ENCODE results near the gene MPST. TPM values are rescaled to one million over a fixed set of nuclear protein-coding genes. Genes with fewer than 3 reads are reported as not detected.

The MPST gene
- total and polyA plus RNA-seq, 2 donors = 18.2 to 32.1 TPM

DNA sequence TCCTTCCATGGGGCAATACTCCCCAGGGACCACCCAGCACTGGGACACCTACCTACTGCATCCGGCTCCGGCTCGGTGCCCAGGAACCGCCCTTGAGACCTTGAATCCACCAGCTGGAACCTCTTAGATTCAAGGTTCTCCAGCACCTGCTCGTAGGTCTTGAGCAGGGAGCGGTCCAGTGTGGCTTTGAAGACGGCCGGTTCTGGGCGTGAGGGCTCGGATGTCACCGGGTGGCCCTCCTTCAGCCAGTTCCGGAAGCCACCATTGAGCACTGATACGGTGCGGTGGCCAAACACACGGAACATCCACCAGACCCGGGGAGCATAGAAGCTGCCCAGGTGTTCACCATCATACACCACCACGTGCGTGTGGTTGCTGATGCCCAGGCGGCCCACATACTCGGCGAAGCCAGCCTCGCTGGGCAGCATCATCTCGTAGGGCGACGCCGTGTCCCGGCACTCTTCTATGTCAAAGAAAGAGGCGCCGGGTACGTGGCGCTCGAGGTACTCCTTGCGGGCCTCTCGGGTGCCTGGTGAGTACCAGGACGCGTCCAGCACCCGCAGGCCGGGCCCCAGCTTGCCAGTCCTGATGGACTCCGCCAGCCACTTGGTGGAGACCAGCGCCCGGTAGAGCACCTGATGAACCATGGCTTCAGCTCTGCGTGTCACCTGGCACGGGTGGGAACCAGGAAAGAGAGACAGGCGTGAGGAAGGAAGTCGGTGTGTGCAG, 1.3 kb upstream of the MPST start:
- H3K4me3 ChIP-seq (ENCODE audit: low read length in 2 of 2) = peak overlapping the region; percentile 33 to 58
- H3K36me3 ChIP-seq (ENCODE audit: control insufficient read depth in 2 of 2, insufficient read depth in 2 of 2, low read length in 1 of 2) = no peaks in the 10 kb centered on the region
- H3K4me1 ChIP-seq (ENCODE audit: control insufficient read depth in 2 of 2, insufficient read depth in 2 of 2, low read length in 2 of 2) = peaks cover 12 to 16% of the 10 kb centered on the region in 2 donors
- peaks cover 0 to 30% of the 10 kb centered on the region in 2 donors for H3K27me3 ChIP-seq (ENCODE audit: control insufficient read depth in 2 of 2, insufficient read depth in 1 of 2, low read length in 1 of 2)
- H3K9me3 ChIP-seq (ENCODE audit: control insufficient read depth in 2 of 2, insufficient read depth in 1 of 2, low read length in 1 of 2) = no peaks in the 10 kb centered on the region
- H3K27ac ChIP-seq (ENCODE audit: low read depth in 1 of 2, low read length in 1 of 2) = no peak overlapping the region
- DNase-seq (ENCODE audit: low read depth in 6 of 9, low spot score in 9 of 9) = no peak
- 91% methylated on average over 45 of the region's 45 CpGs for WGBS

DNA sequence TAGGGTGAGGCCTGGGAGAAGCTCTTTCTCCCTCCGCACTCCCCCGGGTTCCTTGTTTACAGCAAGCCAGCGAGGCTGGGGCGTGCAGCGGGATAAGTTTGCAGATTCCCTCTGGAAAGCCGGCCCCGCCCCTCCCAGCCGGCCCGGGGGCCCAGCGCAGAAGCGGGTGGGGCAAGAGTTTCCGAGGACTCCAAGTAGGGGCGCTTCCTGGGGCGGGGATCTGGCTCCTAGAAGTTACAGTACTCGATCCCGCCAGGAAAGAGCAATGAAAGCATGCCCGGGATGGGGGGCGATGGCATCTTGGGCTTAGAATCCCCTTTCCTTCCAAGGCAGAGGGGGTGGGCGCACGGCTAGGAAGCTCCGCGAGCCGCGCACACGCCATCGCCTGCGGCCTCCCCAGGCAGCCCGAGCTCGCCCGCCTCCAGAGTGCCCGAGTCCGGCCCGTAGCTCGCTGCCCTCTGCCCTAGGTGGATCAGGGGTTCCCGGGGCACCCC, 680 bp upstream of the MPST start:
- WGBS = 11% methylated on average over 35 of the region's 35 CpGs
- Histone ChIP-seq H3K9me3 (ENCODE audit: control insufficient read depth in 2 of 2, insufficient read depth in 1 of 2, low read length in 1 of 2) (no peaks in the 10 kb centered on the region), H3K27me3 (ENCODE audit: control insufficient read depth in 2 of 2, insufficient read depth in 1 of 2, low read length in 1 of 2) (peaks cover 0 to 30% of the 10 kb centered on the region in 2 donors), H3K4me3 (ENCODE audit: low read length in 2 of 2) (peak overlapping the region; percentile 33 to 58), H3K36me3 (ENCODE audit: control insufficient read depth in 2 of 2, insufficient read depth in 2 of 2, low read length in 1 of 2) (no peaks in the 10 kb centered on the region), H3K4me1 (ENCODE audit: control insufficient read depth in 2 of 2, insufficient read depth in 2 of 2, low read length in 2 of 2) (peaks cover 12 to 16% of the 10 kb centered on the region in 2 donors), H3K27ac (ENCODE audit: low read depth in 1 of 2, low read length in 1 of 2) (peak overlapping the region in 1 of 2 donors; percentile 15)
- DNase-seq (ENCODE audit: low read depth in 6 of 9, low spot score in 9 of 9) = no peak

DNA sequence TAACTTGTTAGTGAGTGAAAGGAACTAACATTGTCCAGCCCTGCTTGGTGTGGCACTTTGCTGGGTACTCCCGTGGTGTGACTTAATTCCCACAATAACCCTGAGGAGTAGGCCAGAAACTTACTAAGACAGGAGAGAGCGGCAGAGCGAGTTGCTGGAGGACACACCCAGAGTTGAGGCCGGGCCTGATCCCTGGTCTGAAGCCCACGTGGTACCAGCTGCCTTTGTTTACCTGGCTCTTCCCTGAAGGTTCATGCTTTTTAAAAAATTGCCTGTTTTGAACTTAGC, 594 bp downstream of the MPST start:
- Histone ChIP-seq H3K4me3 (ENCODE audit: low read length in 2 of 2) (peak overlapping the region; percentile 55 to 58), H3K27ac (ENCODE audit: low read depth in 1 of 2, low read length in 1 of 2) (peak overlapping the region in 1 of 2 donors; percentile 40), H3K4me1 (ENCODE audit: control insufficient read depth in 2 of 2, insufficient read depth in 2 of 2, low read length in 2 of 2) (peaks cover 12 to 16% of the 10 kb centered on the region in 2 donors), H3K36me3 (ENCODE audit: control insufficient read depth in 2 of 2, insufficient read depth in 2 of 2, low read length in 1 of 2) (peaks cover 0 to 3% of the 10 kb centered on the region in 2 donors), H3K27me3 (ENCODE audit: control insufficient read depth in 2 of 2, insufficient read depth in 1 of 2, low read length in 1 of 2) (peaks cover 0 to 30% of the 10 kb centered on the region in 2 donors), H3K9me3 (ENCODE audit: control insufficient read depth in 2 of 2, insufficient read depth in 1 of 2, low read length in 1 of 2) (no peaks in the 10 kb centered on the region)
- WGBS = 5% methylated on average over 5 of the region's 5 CpGs
- peak in 1 of 9 donors; percentile 24 for DNase-seq (ENCODE audit: low read depth in 6 of 9, low spot score in 9 of 9)

DNA sequence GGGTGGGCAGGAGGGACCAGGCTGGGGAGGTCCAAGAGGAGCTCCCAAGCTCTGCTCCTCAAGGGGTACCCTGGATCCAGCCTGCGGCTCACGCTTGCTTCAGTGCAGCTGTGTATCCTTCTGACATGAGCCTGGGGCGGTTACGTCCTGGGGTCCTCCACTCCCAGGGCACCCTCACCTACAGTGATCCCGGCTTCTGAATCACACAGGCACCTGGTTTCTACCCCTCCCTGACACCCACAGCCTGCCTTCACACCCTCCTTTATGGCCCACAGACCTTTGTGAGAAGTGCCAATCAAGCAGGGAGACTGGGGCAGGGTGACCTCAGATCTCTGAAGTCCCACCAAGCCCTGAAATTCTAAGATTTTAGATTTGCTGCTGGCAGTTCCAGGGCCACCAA, 1.5 kb downstream of the MPST start:
- DNase-seq (ENCODE audit: low read depth in 6 of 9, low spot score in 9 of 9) = no peak
- H3K9me3 ChIP-seq (ENCODE audit: control insufficient read depth in 2 of 2, insufficient read depth in 1 of 2, low read length in 1 of 2) = no peaks in the 10 kb centered on the region
- no peak overlapping the region for H3K4me3 ChIP-seq (ENCODE audit: low read length in 2 of 2)
- peaks cover 12 to 16% of the 10 kb centered on the region in 2 donors for H3K4me1 ChIP-seq (ENCODE audit: control insufficient read depth in 2 of 2, insufficient read depth in 2 of 2, low read length in 2 of 2)
- H3K27me3 ChIP-seq (ENCODE audit: control insufficient read depth in 2 of 2, insufficient read depth in 1 of 2, low read length in 1 of 2) = peaks cover 0 to 30% of the 10 kb centered on the region in 2 donors
- WGBS = 96% methylated on average over 5 of the region's 5 CpGs
- H3K36me3 ChIP-seq (ENCODE audit: control insufficient read depth in 2 of 2, insufficient read depth in 2 of 2, low read length in 1 of 2) = peaks cover 0 to 3% of the 10 kb centered on the region in 2 donors
- no peak overlapping the region for H3K27ac ChIP-seq (ENCODE audit: low read depth in 1 of 2, low read length in 1 of 2)

DNA sequence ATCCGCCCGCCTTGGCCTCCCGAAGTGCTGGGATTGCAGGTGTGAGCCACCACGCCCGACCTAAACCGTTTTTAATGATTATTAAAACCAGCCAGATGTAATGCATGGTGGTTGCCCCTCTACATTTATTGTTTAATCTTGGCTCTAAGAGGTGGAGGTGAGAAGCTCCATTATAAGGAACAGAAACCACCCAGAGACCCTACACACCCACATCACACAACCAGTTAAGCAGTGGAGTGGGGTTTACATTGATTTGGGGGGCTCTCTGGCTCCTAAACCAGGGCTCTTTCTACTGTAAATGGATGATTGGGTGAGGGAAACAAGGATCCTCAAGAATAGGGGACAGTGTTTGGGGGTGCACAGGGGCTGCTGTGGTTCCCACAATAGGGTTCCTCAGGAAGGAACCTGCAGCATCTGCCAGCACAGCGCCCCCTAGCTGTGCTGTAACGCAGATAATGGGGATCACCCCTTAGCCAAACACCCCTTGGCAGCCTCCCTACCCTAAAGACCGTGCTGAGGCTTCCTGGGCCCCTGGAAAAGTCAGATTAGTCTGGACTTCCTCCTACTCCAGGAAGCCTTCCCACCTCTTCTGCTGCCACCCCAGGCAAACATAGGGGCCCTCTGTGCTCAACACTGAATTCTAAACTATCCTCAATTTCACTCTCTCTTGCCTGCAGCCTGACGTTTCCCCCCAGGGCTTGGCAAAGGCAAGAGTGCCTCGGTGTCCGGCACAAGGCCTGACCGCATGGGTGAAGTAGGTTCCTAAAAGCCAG, 2.4 kb downstream of the MPST start:
- Histone ChIP-seq H3K4me3 (ENCODE audit: low read length in 2 of 2) (no peak overlapping the region), H3K27me3 (ENCODE audit: control insufficient read depth in 2 of 2, insufficient read depth in 1 of 2, low read length in 1 of 2) (peaks cover 0 to 30% of the 10 kb centered on the region in 2 donors), H3K36me3 (ENCODE audit: control insufficient read depth in 2 of 2, insufficient read depth in 2 of 2, low read length in 1 of 2) (peaks cover 0 to 3% of the 10 kb centered on the region in 2 donors), H3K4me1 (ENCODE audit: control insufficient read depth in 2 of 2, insufficient read depth in 2 of 2, low read length in 2 of 2) (peaks cover 12 to 16% of the 10 kb centered on the region in 2 donors), H3K9me3 (ENCODE audit: control insufficient read depth in 2 of 2, insufficient read depth in 1 of 2, low read length in 1 of 2) (no peaks in the 10 kb centered on the region), H3K27ac (ENCODE audit: low read depth in 1 of 2, low read length in 1 of 2) (no peak overlapping the region)
- WGBS = 78% methylated on average over 13 of the region's 13 CpGs
- peak in 5 of 9 donors; percentile 14 to 59 (median 45) for DNase-seq (ENCODE audit: low read depth in 6 of 9, low spot score in 9 of 9)

DNA sequence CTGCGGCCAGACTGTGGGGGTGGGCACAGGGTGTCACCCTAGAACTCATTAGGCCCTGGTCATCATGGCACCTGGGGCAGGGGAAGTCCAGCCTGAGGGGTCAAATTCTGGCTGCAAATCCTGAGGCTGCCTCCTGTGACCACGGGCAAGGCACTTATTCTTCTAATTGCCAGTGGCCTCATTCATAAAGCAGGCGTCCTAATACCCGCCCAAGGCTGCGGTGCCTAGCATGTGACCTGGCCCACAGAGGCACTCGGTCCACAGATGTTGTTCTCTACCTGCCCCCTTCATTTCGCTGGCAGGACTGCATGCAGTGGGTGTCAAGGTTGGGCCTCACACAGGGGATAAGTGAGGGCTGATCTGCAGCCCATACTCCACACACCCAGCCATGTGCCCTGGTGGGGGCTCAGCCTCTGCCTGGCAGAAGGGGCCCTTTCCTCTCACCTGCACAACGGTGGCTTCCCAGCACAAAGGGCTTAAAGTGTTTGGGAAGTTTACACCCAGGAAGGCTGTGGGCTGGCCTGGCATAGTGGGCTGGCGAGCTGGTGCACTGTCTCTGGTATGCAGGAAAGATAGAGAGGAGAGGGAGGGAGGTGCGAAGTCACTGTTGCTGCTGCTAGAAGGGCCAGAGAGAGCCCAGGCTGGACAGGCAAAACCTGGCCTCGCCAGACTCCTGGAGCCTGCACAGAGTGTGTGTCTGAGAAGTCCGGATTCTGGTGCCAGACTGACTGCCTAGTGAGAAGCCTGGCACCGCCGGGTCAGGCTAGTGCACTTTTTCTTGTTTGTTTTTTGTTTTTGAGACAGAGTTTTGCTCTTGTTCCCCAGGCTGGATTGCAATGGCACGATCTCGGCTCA, 3.2 kb downstream of the MPST start:
- Histone ChIP-seq H3K27ac (ENCODE audit: low read depth in 1 of 2, low read length in 1 of 2) (no peak overlapping the region), H3K27me3 (ENCODE audit: control insufficient read depth in 2 of 2, insufficient read depth in 1 of 2, low read length in 1 of 2) (peaks cover 0 to 26% of the 10 kb centered on the region in 2 donors), H3K36me3 (ENCODE audit: control insufficient read depth in 2 of 2, insufficient read depth in 2 of 2, low read length in 1 of 2) (peaks cover 0 to 3% of the 10 kb centered on the region in 2 donors), H3K4me1 (ENCODE audit: control insufficient read depth in 2 of 2, insufficient read depth in 2 of 2, low read length in 2 of 2) (peaks cover 12 to 16% of the 10 kb centered on the region in 2 donors), H3K9me3 (ENCODE audit: control insufficient read depth in 2 of 2, insufficient read depth in 1 of 2, low read length in 1 of 2) (no peaks in the 10 kb centered on the region), H3K4me3 (ENCODE audit: low read length in 2 of 2) (no peak overlapping the region)
- DNase-seq (ENCODE audit: low read depth in 6 of 9, low spot score in 9 of 9) = no peak
- WGBS = 92% methylated on average over 16 of the region's 16 CpGs

DNA sequence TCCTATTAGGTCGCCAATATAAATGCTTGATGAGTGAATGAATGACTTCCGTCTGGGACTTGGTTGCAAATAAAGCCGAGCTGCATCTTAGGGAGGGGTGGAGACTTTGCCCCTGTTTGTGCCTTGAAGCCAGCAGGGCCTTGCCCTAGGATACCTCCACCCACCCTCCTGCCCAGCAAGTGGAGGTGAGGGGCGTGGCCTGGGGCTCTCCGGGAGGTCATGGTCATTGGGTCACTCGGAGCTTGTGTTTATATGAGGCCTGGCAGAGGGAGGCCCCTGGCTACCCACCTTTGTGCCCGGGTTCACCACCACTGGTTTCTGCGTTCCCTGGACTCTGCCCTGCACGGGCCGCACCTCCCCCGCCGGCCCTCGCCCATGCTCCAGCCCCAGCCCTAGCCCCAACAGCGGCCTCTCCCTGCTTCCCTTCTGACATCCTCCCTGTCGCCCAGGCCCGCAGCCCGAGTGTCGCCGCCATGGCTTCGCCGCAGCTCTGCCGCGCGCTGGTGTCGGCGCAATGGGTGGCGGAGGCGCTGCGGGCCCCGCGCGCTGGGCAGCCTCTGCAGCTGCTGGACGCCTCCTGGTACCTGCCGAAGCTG, 4.3 kb downstream of the MPST start:
- Histone ChIP-seq H3K27me3 (ENCODE audit: control insufficient read depth in 2 of 2, insufficient read depth in 1 of 2, low read length in 1 of 2) (peaks cover 0 to 15% of the 10 kb centered on the region in 2 donors), H3K4me3 (ENCODE audit: low read length in 2 of 2) (no peak overlapping the region), H3K4me1 (ENCODE audit: control insufficient read depth in 2 of 2, insufficient read depth in 2 of 2, low read length in 2 of 2) (peaks cover 11 to 13% of the 10 kb centered on the region in 2 donors), H3K36me3 (ENCODE audit: control insufficient read depth in 2 of 2, insufficient read depth in 2 of 2, low read length in 1 of 2) (peaks cover 0 to 3% of the 10 kb centered on the region in 2 donors), H3K9me3 (ENCODE audit: control insufficient read depth in 2 of 2, insufficient read depth in 1 of 2, low read length in 1 of 2) (no peaks in the 10 kb centered on the region), H3K27ac (ENCODE audit: low read depth in 1 of 2, low read length in 1 of 2) (no peak overlapping the region)
- DNase-seq (ENCODE audit: low read depth in 6 of 9, low spot score in 9 of 9) = no peak
- WGBS = 98% methylated on average over 34 of the region's 34 CpGs

DNA sequence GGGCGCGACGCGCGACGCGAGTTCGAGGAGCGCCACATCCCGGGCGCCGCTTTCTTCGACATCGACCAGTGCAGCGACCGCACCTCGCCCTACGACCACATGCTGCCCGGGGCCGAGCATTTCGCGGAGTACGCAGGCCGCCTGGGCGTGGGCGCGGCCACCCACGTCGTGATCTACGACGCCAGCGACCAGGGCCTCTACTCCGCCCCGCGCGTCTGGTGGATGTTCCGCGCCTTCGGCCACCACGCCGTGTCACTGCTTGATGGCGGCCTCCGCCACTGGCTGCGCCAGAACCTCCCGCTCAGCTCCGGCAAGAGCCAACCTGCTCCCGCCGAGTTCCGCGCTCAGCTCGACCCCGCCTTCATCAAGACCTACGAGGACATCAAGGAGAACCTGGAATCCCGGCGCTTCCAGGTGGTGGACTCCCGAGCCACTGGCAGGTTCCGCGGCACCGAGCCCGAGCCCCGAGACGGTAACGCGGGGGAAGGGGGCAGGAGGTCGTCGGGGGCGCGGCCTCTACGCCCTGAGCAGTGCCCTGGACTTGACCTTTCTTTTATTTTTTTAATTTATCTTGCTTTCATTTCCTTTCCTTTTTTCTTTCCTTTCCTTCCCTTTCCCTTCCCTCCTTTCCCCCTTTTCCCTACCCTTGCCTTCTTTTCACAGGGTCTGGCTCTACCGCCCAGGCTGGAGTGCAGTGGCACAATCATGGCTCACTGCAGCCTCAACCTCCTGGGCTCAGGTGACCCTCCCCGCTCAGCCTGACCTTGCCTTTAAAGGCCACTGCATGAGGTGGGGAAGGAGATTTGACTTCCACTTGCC, 5.0 kb downstream of the MPST start:
- no peaks in the 10 kb centered on the region for H3K9me3 ChIP-seq (ENCODE audit: control insufficient read depth in 2 of 2, insufficient read depth in 1 of 2, low read length in 1 of 2)
- peaks cover 0 to 12% of the 10 kb centered on the region in 2 donors for H3K27me3 ChIP-seq (ENCODE audit: control insufficient read depth in 2 of 2, insufficient read depth in 1 of 2, low read length in 1 of 2)
- WGBS = 97% methylated on average over 71 of the region's 71 CpGs
- no peak overlapping the region for H3K27ac ChIP-seq (ENCODE audit: low read depth in 1 of 2, low read length in 1 of 2)
- peaks cover 4 to 11% of the 10 kb centered on the region in 2 donors for H3K4me1 ChIP-seq (ENCODE audit: control insufficient read depth in 2 of 2, insufficient read depth in 2 of 2, low read length in 2 of 2)
- peaks cover 0 to 8% of the 10 kb centered on the region in 2 donors for H3K36me3 ChIP-seq (ENCODE audit: control insufficient read depth in 2 of 2, insufficient read depth in 2 of 2, low read length in 1 of 2)
- no peak for DNase-seq (ENCODE audit: low read depth in 6 of 9, low spot score in 9 of 9)
- no peak overlapping the region for H3K4me3 ChIP-seq (ENCODE audit: low read length in 2 of 2)

Data from thymus (tissue), 11 donors.